OCI-LY1 (cell line): ENCODE results near the gene PKD1L1.

Source experiments
- H2AFZ ChIP-seq: fragments of 200-600 bp; sonication (generic), shearing (Covaris generic); 2 replicates; pipeline ENCODE4 v1.6.0; 2014; ENCODE audit warnings: antibody characterized with exemption, mild to moderate bottlenecking, low read length
- H3F3A ChIP-seq: fragments of 200-600 bp; sonication (generic), shearing (Covaris generic); 2 replicates; pipeline ENCODE4 v1.6.0; 2014; ENCODE audit warnings: mild to moderate bottlenecking, antibody characterized with exemption, low read length, moderate library complexity; ENCODE audit not compliant: insufficient read depth
- H3K27ac ChIP-seq: fragments of 200-600 bp; sonication (generic); 2 replicates; pipeline ENCODE4 v1.5.1; 2014; ENCODE audit warnings: low read length, mixed run types, mild to moderate bottlenecking, low read depth; ENCODE audit not compliant: poor library complexity, severe bottlenecking
- H3K27me3 ChIP-seq: fragments of 200-600 bp; sonication (generic); 2 replicates; pipeline ENCODE4 v1.6.0; 2014; ENCODE audit warnings: antibody characterized with exemption, mild to moderate bottlenecking, low read length, moderate library complexity; ENCODE audit not compliant: insufficient read depth
- H3K36me3 ChIP-seq: fragments of 200-600 bp; sonication (generic); 2 replicates; pipeline ENCODE4 v1.6.1; 2014; ENCODE audit warnings: mild to moderate bottlenecking, antibody characterized with exemption, low read length, moderate library complexity, mixed read lengths; ENCODE audit not compliant: insufficient read depth
- H3K4me1 ChIP-seq: fragments of 200-600 bp; sonication (generic); 2 replicates; pipeline ENCODE4 v1.5.1; 2014; ENCODE audit warnings: mild to moderate bottlenecking, low read length, moderate library complexity; ENCODE audit not compliant: insufficient read depth, severe bottlenecking
- H3K4me2 ChIP-seq: fragments of 200-600 bp; sonication (generic), shearing (Covaris generic); 2 replicates; pipeline ENCODE4 v1.6.1; 2014; ENCODE audit warnings: low read length
- H3K4me3 ChIP-seq: fragments of 200-600 bp; sonication (generic); 2 replicates; pipeline ENCODE4 v1.5.1; 2014; ENCODE audit warnings: low read length, low read depth, mild to moderate bottlenecking, mixed read lengths; ENCODE audit not compliant: poor library complexity, severe bottlenecking
- H3K79me2 ChIP-seq: fragments of 200-600 bp; shearing (Covaris generic); 2 replicates; pipeline ENCODE4 v1.6.1; 2016; ENCODE audit warnings: mixed run types, low read length, mixed read lengths; ENCODE audit not compliant: insufficient read depth
- H3K9ac ChIP-seq: fragments of 200-600 bp; sonication (generic), shearing (Covaris generic); 2 replicates; pipeline ENCODE4 v1.6.1; 2014; ENCODE audit warnings: mild to moderate bottlenecking, low read length, mixed read lengths
- H3K9me2 ChIP-seq: fragments of 200-600 bp; sonication (generic), shearing (Covaris generic); 2 replicates; pipeline ENCODE4 v1.6.1; 2014; ENCODE audit warnings: low read depth, mild to moderate bottlenecking, low read length, mixed read lengths
- H3K9me3 ChIP-seq: fragments of 200-600 bp; shearing (Covaris generic); 2 replicates; pipeline ENCODE4 v1.6.1; 2014; ENCODE audit warnings: low read length, mixed read lengths
- H4K20me1 ChIP-seq: fragments of 200-600 bp; sonication (generic), shearing (Covaris generic); 2 replicates; pipeline ENCODE4 v1.6.0; 2016; ENCODE audit warnings: mild to moderate bottlenecking, low read length; ENCODE audit not compliant: insufficient read depth
- EZH2 ChIP-seq: fragments of 200-600 bp; sonication (generic), shearing (Covaris generic); IDR thresholded peaks from 2 replicates; pipeline ENCODE4 v1.8.0; 2017; ENCODE audit warnings: borderline replicate concordance, mixed run types, mild to moderate bottlenecking, antibody characterized with exemption, low read length, moderate library complexity, mixed read lengths
- TF ChIP-seq, protein P1 (sequence below): fragments of 200-600 bp; sonication (generic), shearing (Covaris generic); IDR thresholded peaks from 2 replicates; pipeline ENCODE4 v1.5.1; 2017; ENCODE audit warnings: mild to moderate bottlenecking, antibody characterized with exemption, low read length, moderate library complexity, mixed read lengths

Gene PKD1L1

DNA sequence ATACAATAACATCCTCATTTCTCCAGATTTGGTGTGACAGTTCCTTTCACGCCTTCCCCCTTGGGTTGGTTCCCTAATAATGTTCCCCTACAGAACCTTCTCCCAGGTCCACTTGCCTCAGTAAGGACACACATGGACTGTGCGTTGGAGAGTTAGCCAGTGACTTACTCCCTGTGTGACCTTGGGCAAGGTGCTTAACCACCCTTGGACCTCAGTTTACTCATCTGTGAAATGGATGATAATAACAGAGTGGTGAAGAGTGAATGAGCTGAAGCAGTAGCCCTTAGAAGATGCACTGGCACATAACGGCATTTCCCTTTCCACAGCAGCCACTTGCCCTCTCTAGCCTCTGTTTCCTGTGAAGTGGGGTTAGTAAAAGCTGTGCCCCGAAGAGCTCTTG lies 175.8 kb downstream of the PKD1L1 start:
- H3K27ac ChIP-seq = no peak overlapping the region
- H4K20me1 ChIP-seq = no peaks in the 10 kb centered on the region
- no peak overlapping the region for H2AFZ ChIP-seq
- no peak overlapping the region for H3K9ac ChIP-seq
- no peaks in the 10 kb centered on the region for H3K9me2 ChIP-seq
- no peaks in the 10 kb centered on the region for H3K27me3 ChIP-seq
- peaks cover 27% of the 10 kb centered on the region for H3K4me1 ChIP-seq
- H3F3A ChIP-seq = no peaks in the 10 kb centered on the region
- no peaks in the 10 kb centered on the region; the same call in 1 of the 2 replicates for H3K9me3 ChIP-seq
- TF ChIP-seq, protein P1, sequence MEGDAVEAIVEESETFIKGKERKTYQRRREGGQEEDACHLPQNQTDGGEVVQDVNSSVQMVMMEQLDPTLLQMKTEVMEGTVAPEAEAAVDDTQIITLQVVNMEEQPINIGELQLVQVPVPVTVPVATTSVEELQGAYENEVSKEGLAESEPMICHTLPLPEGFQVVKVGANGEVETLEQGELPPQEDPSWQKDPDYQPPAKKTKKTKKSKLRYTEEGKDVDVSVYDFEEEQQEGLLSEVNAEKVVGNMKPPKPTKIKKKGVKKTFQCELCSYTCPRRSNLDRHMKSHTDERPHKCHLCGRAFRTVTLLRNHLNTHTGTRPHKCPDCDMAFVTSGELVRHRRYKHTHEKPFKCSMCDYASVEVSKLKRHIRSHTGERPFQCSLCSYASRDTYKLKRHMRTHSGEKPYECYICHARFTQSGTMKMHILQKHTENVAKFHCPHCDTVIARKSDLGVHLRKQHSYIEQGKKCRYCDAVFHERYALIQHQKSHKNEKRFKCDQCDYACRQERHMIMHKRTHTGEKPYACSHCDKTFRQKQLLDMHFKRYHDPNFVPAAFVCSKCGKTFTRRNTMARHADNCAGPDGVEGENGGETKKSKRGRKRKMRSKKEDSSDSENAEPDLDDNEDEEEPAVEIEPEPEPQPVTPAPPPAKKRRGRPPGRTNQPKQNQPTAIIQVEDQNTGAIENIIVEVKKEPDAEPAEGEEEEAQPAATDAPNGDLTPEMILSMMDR = no peak
- no peak for TF ChIP-seq EZH2
- no peak overlapping the region for H3K4me3 ChIP-seq
- H3K79me2 ChIP-seq = no peaks in the 10 kb centered on the region
- H3K4me2 ChIP-seq = no peak overlapping the region
- no peaks in the 10 kb centered on the region for H3K36me3 ChIP-seq

DNA sequence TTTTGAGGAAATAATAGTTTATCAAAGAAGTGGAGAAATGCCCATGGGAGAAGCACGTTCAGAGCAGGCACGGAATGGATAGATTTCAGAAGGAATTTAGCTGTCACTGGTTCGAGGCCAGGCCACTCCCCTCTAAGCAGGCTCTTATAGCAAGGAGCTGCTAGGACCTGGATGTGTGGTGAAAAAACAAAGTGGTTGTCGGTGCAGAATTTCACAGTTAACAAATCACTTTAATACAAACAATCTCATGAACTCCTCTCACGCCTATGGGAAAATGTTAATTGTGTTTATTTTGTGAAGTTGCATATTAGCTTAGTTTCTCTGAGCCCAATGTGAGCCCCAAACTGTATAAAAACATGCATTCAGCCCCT lies 176.3 kb downstream of the PKD1L1 start:
- H3K36me3 ChIP-seq = no peaks in the 10 kb centered on the region
- no peak overlapping the region for H3K27ac ChIP-seq
- no peak overlapping the region for H2AFZ ChIP-seq
- no peaks in the 10 kb centered on the region for H4K20me1 ChIP-seq
- no peak overlapping the region for H3K4me2 ChIP-seq
- no peaks in the 10 kb centered on the region for H3K27me3 ChIP-seq
- H3K79me2 ChIP-seq = no peaks in the 10 kb centered on the region
- H3K9me3 ChIP-seq = no peaks in the 10 kb centered on the region; the same call in 1 of the 2 replicates
- no peak for TF ChIP-seq EZH2
- TF ChIP-seq, protein P1 = no peak
- peaks cover 27% of the 10 kb centered on the region for H3K4me1 ChIP-seq
- no peak overlapping the region for H3K9ac ChIP-seq
- H3K9me2 ChIP-seq = no peaks in the 10 kb centered on the region
- no peak overlapping the region for H3K4me3 ChIP-seq
- no peaks in the 10 kb centered on the region for H3F3A ChIP-seq

DNA sequence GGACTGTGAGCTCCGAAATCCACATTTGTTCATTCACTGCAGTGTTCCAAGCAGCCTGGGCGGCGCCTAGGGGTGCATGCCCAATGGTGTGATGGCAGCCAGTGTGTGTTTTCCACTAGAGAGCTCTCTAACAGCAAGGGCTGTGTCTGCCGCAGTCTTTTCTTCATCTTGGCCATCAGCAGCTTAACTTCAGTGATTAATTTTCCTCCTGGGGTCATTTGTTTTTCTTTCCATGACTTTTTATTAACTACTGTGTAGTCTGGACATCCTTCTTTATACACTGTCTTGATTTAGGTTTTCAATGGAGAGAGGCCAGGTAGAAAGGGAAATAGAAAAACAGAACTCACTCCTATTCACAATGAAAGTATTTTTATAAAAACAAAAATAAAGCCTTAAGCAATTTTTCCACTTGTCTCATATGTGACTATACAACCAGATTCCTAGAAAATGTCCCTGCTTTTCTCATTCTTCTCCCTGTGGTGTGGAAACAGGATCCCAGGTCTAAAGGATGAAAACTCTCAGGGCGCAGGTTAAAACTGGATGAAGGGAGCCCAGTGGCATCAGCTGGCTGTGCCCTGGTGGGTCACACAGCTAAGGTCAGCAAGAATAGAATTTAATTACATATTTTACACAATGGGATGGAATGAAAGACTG lies 176.8 kb downstream of the PKD1L1 start:
- H3K4me3 ChIP-seq = no peak overlapping the region
- no peak overlapping the region for H3K9ac ChIP-seq
- TF ChIP-seq EZH2 = no peak
- TF ChIP-seq, protein P1 = no peak
- H4K20me1 ChIP-seq = no peaks in the 10 kb centered on the region
- no peak overlapping the region for H3K4me2 ChIP-seq
- H3K36me3 ChIP-seq = no peaks in the 10 kb centered on the region
- no peaks in the 10 kb centered on the region; the same call in 1 of the 2 replicates for H3K9me3 ChIP-seq
- peaks cover 27% of the 10 kb centered on the region for H3K4me1 ChIP-seq
- H3F3A ChIP-seq = no peaks in the 10 kb centered on the region
- H3K27me3 ChIP-seq = no peaks in the 10 kb centered on the region
- H3K79me2 ChIP-seq = no peaks in the 10 kb centered on the region
- H3K9me2 ChIP-seq = no peaks in the 10 kb centered on the region
- H3K27ac ChIP-seq = no peak overlapping the region
- no peak overlapping the region for H2AFZ ChIP-seq
